OCI-LY7 (cell line): ENCODE data around the gene PCBP3.

Source experiments
- EZH2phosphoT487 ChIP-seq: fragments of 200-600 bp; sonication (generic); IDR thresholded peaks from 2 replicates; pipeline ENCODE4 v1.6.1; 2018; ENCODE audit warnings: low read depth, borderline replicate concordance, mild to moderate bottlenecking, mixed run types, antibody characterized with exemption, low read length, moderate library complexity, mixed read lengths
- TF ChIP-seq, protein P1 (sequence below): fragments of 200-600 bp; sonication (generic); conservative IDR thresholded peaks from 2 replicates; pipeline ENCODE4 v1.5.1; 2014; ENCODE audit warnings: mild to moderate bottlenecking, antibody characterized with exemption, low read length, moderate library complexity, mixed read lengths

GRCh38 chr21:45818904-45819285 lies 175.4 kb downstream of the PCBP3 start:
- TF ChIP-seq, protein P1, sequence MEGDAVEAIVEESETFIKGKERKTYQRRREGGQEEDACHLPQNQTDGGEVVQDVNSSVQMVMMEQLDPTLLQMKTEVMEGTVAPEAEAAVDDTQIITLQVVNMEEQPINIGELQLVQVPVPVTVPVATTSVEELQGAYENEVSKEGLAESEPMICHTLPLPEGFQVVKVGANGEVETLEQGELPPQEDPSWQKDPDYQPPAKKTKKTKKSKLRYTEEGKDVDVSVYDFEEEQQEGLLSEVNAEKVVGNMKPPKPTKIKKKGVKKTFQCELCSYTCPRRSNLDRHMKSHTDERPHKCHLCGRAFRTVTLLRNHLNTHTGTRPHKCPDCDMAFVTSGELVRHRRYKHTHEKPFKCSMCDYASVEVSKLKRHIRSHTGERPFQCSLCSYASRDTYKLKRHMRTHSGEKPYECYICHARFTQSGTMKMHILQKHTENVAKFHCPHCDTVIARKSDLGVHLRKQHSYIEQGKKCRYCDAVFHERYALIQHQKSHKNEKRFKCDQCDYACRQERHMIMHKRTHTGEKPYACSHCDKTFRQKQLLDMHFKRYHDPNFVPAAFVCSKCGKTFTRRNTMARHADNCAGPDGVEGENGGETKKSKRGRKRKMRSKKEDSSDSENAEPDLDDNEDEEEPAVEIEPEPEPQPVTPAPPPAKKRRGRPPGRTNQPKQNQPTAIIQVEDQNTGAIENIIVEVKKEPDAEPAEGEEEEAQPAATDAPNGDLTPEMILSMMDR, result no peak
- TF ChIP-seq EZH2phosphoT487, result no peak
